Measurements from ENCODE around the gene PDGFD. TPM values are rescaled to one million over a fixed set of nuclear protein-coding genes. Genes with fewer than 3 reads are reported as not detected.

Gene PDGFD
- total and polyA plus RNA-seq, 2 donors (not counting 3 experiments of a cell fraction or from before 2014, with no cell fraction given), result 6.3 to 13.1 TPM

DNA sequence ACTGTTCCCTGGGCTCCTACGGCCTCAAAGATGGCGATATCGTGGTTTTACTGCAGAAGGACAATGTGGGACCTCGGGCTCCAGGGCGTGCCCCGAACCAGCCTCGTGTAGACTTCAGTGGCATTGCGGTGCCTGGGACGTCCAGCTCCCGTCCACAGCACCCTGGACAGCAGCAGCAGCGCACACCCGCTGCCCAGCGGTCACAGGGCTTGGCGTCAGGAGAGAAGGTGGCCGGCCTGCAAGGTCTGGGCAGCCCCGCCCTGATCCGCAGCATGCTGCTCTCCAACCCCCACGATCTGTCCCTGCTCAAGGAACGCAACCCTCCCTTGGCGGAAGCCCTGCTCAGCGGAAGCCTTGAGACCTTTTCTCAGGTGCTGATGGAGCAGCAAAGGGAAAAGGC lies 127.0 kb downstream of the PDGFD start:
- intact Hi-C loops (cut with micrococcal nuclease), result no loop called here
- FAIRE-seq (no peak), DNase-seq (ENCODE audit: low read depth, low spot score) (no peak)
- no peaks in the 10 kb centered on the region for H3K9me1 ChIP-seq (replicated peaks; ENCODE audit: control insufficient read depth, extremely low read depth, insufficient read depth, low read length)
- no peak overlapping the region for H3K27ac ChIP-seq (ENCODE audit: insufficient read depth, low read depth, low read length)
- H3K4me3 ChIP-seq (replicated peaks in 1 of 3; ENCODE audit: insufficient read depth in 1 of 3, low read depth in 1 of 3, low read length in 3 of 3), result no peak overlapping the region
- no peaks in the 10 kb centered on the region for H4K20me1 ChIP-seq (replicated peaks; ENCODE audit: control insufficient read depth, extremely low read depth, insufficient read depth, low read length)
- H2AFZ ChIP-seq (ENCODE audit: low read depth, low read length), result no peak overlapping the region
- ChIA-PET CTCF (no interaction called here), POLR2A (no interaction called here)
- no peaks in the 10 kb centered on the region for H3K4me1 ChIP-seq (ENCODE audit: control insufficient read depth, extremely low read depth, insufficient read depth, low read length)
- no peaks in the 10 kb centered on the region for H3K79me2 ChIP-seq (ENCODE audit: control insufficient read depth, insufficient read depth, low read length)
- dilution Hi-C loops (cut with MboI; ENCODE audit: extremely low pct_ligation_motif_present, low sequenced_read_pairs), result no loop called here
- no TSS peak for BruUV-seq (replicated peaks)
- H3K9me3 ChIP-seq (replicated peaks; ENCODE audit: control insufficient read depth, insufficient read depth, low read length), result no peaks in the 10 kb centered on the region
- H3K9ac ChIP-seq (replicated peaks; ENCODE audit: extremely low read depth, insufficient read depth, low read length), result no peak overlapping the region
- TF ChIP-seq, protein P1, sequence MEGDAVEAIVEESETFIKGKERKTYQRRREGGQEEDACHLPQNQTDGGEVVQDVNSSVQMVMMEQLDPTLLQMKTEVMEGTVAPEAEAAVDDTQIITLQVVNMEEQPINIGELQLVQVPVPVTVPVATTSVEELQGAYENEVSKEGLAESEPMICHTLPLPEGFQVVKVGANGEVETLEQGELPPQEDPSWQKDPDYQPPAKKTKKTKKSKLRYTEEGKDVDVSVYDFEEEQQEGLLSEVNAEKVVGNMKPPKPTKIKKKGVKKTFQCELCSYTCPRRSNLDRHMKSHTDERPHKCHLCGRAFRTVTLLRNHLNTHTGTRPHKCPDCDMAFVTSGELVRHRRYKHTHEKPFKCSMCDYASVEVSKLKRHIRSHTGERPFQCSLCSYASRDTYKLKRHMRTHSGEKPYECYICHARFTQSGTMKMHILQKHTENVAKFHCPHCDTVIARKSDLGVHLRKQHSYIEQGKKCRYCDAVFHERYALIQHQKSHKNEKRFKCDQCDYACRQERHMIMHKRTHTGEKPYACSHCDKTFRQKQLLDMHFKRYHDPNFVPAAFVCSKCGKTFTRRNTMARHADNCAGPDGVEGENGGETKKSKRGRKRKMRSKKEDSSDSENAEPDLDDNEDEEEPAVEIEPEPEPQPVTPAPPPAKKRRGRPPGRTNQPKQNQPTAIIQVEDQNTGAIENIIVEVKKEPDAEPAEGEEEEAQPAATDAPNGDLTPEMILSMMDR (IDR thresholded peaks at IDR 0.05; ENCODE audit: extremely low read depth in 1 of 2, insufficient read depth in 1 of 2, low read depth in 1 of 2, low read length in 2 of 2), result no peak
- TF ChIP-seq POLR2AphosphoS5 (IDR thresholded peaks at IDR 0.05; ENCODE audit: insufficient read depth, low read depth, low read length) (no peak), POLR2A (IDR thresholded peaks at IDR 0.05; ENCODE audit: low read depth, low read length) (no peak), JUN (IDR thresholded peaks at IDR 0.05; ENCODE audit: borderline replicate concordance, insufficient read depth, insufficient read length, low read depth) (no peak), EZH2 (IDR thresholded peaks at IDR 0.05; ENCODE audit: borderline replicate concordance, low read depth, low read length, severe bottlenecking) (no peak), GATA2 (IDR thresholded peaks at IDR 0.05; ENCODE audit: insufficient read depth, insufficient read length, low read depth, low read length) (no peak), MYC (IDR thresholded peaks at IDR 0.05; ENCODE audit: low read depth, low read length) (no peak), FOS (IDR thresholded peaks at IDR 0.05; ENCODE audit: borderline replicate concordance, insufficient read depth, low read length) (no peak)
- TF ChIP-seq, protein P2, sequence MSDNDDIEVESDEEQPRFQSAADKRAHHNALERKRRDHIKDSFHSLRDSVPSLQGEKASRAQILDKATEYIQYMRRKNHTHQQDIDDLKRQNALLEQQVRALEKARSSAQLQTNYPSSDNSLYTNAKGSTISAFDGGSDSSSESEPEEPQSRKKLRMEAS (IDR thresholded peaks at IDR 0.05; ENCODE audit: insufficient read depth, insufficient read length), result no peak
- H3K4me2 ChIP-seq (ENCODE audit: insufficient read depth, low read length), result no peak overlapping the region
- H3K36me3 ChIP-seq (ENCODE audit: control insufficient read depth in 2 of 2, extremely low read depth in 1 of 2, insufficient read depth in 2 of 2, low read length in 2 of 2), result no peaks in the 10 kb centered on the region
- H3K27me3 ChIP-seq (ENCODE audit: control insufficient read depth in 2 of 2, insufficient read depth in 2 of 2, low read length in 2 of 2), result no peaks in the 10 kb centered on the region

Measured in endothelial cell of umbilical vein (primary cell).